ENCODE results near the gene XIRP1. TPM values are rescaled to one million over a fixed set of nuclear protein-coding genes. Genes with fewer than 3 reads are reported as not detected.

Gene XIRP1
- total RNA-seq, 1 donor from 2014 or later = 3.0 TPM

- Mint-ChIP-seq H3K27me3 (ENCODE audit: insufficient read depth) (peaks cover 1% of the 10 kb centered on the region), H3K4me3 (no peak overlapping the region), H3K27ac (no peak overlapping the region), H3K4me1 (ENCODE audit: low read depth) (peaks cover 24% of the 10 kb centered on the region), H3K36me3 (ENCODE audit: low read depth) (peaks cover 2% of the 10 kb centered on the region), H3K9me3 (peaks cover 4% of the 10 kb centered on the region)
- no peak for DNase-seq (ENCODE audit: low spot score)
- intact Hi-C loops (cut with micrococcal nuclease) = loop anchor here (1.0 kb wide), 1 partner anchor 10 kb away; no protein-coding TSS in a partner anchor
These were observed 25.4 kb downstream of the XIRP1 start for GRCh38 chr3:39166932-39167532.

GRCh38 chr3:39166134-39166710, 26.2 kb downstream of the XIRP1 start:
- intact Hi-C loops (cut with micrococcal nuclease) = no loop called here
- peaks cover 2% of the 10 kb centered on the region for H3K36me3 Mint-ChIP-seq (ENCODE audit: low read depth)
- no peak overlapping the region for H3K4me3 Mint-ChIP-seq
- peaks cover 4% of the 10 kb centered on the region for H3K9me3 Mint-ChIP-seq
- H3K27me3 Mint-ChIP-seq (ENCODE audit: insufficient read depth) = peaks cover 1% of the 10 kb centered on the region
- H3K27ac Mint-ChIP-seq = no peak overlapping the region
- H3K4me1 Mint-ChIP-seq (ENCODE audit: low read depth) = peaks cover 20% of the 10 kb centered on the region
- DNase-seq (ENCODE audit: low spot score) = no peak

- DNase-seq (ENCODE audit: low spot score) = no peak
- H3K27me3 Mint-ChIP-seq (ENCODE audit: insufficient read depth) = peaks cover 1% of the 10 kb centered on the region
- H3K27ac Mint-ChIP-seq = no peak overlapping the region
- H3K36me3 Mint-ChIP-seq (ENCODE audit: low read depth) = peaks cover 2% of the 10 kb centered on the region
- H3K4me1 Mint-ChIP-seq (ENCODE audit: low read depth) = peaks cover 20% of the 10 kb centered on the region
- H3K4me3 Mint-ChIP-seq = no peak overlapping the region
- intact Hi-C loops (cut with micrococcal nuclease) = no loop called here
- peaks cover 4% of the 10 kb centered on the region for H3K9me3 Mint-ChIP-seq
These were observed 26.9 kb downstream of the XIRP1 start for GRCh38 chr3:39165518-39165917.

GRCh38 chr3:39164414-39164813, 28.0 kb downstream of the XIRP1 start:
- H3K27ac Mint-ChIP-seq = peak overlapping the region; percentile 33
- peaks cover 7% of the 10 kb centered on the region for H3K27me3 Mint-ChIP-seq (ENCODE audit: insufficient read depth)
- H3K4me1 Mint-ChIP-seq (ENCODE audit: low read depth) = peaks cover 20% of the 10 kb centered on the region
- H3K36me3 Mint-ChIP-seq (ENCODE audit: low read depth) = peaks cover 2% of the 10 kb centered on the region
- intact Hi-C loops (cut with micrococcal nuclease) = no loop called here
- H3K9me3 Mint-ChIP-seq = peaks cover 4% of the 10 kb centered on the region
- no peak overlapping the region for H3K4me3 Mint-ChIP-seq
- DNase-seq (ENCODE audit: low spot score) = no peak

GRCh38 chr3:39158148-39158715, 34.2 kb downstream of the XIRP1 start:
- Mint-ChIP-seq H3K4me3 (no peak overlapping the region), H3K4me1 (ENCODE audit: low read depth) (peaks cover 12% of the 10 kb centered on the region), H3K9me3 (peaks cover under 1% of the 10 kb centered on the region), H3K36me3 (ENCODE audit: low read depth) (peaks cover under 1% of the 10 kb centered on the region), H3K27ac (no peak overlapping the region), H3K27me3 (ENCODE audit: insufficient read depth) (peaks cover 16% of the 10 kb centered on the region)
- intact Hi-C loops (cut with micrococcal nuclease) = no loop called here
- no peak for DNase-seq (ENCODE audit: low spot score)

GRCh38 chr3:39157359-39157758, 35.0 kb downstream of the XIRP1 start:
- Mint-ChIP-seq H3K4me3 (no peak overlapping the region), H3K36me3 (ENCODE audit: low read depth) (peaks cover 3% of the 10 kb centered on the region), H3K27ac (no peak overlapping the region), H3K9me3 (no peaks in the 10 kb centered on the region), H3K4me1 (ENCODE audit: low read depth) (peaks cover 16% of the 10 kb centered on the region), H3K27me3 (ENCODE audit: insufficient read depth) (peaks cover 16% of the 10 kb centered on the region)
- intact Hi-C loops (cut with micrococcal nuclease) = no loop called here
- DNase-seq (ENCODE audit: low spot score) = no peak

- Mint-ChIP-seq H3K4me3 (no peak overlapping the region), H3K9me3 (no peaks in the 10 kb centered on the region)
These were observed 36.0 kb downstream of the XIRP1 start for GRCh38 chr3:39156421-39156820.

GRCh38 chr3:39154280-39155021, 37.9 kb downstream of the XIRP1 start:
- H3K27me3 Mint-ChIP-seq (ENCODE audit: insufficient read depth) = peaks cover 10% of the 10 kb centered on the region
- intact Hi-C loops (cut with micrococcal nuclease) = no loop called here
- peaks cover 20% of the 10 kb centered on the region for H3K36me3 Mint-ChIP-seq (ENCODE audit: low read depth)
- no peaks in the 10 kb centered on the region for H3K9me3 Mint-ChIP-seq
- H3K27ac Mint-ChIP-seq = peak overlapping the region; percentile 90
- H3K4me1 Mint-ChIP-seq (ENCODE audit: low read depth) = peaks cover 44% of the 10 kb centered on the region
- peak overlapping the region; percentile 82 for H3K4me3 Mint-ChIP-seq
- DNase-seq (ENCODE audit: low spot score) = no peak

More at GRCh38 chr3:39156421-39156820, 36.0 kb downstream of the XIRP1 start:
- H3K27ac Mint-ChIP-seq = no peak overlapping the region
- peaks cover 25% of the 10 kb centered on the region for H3K4me1 Mint-ChIP-seq (ENCODE audit: low read depth)
- H3K27me3 Mint-ChIP-seq (ENCODE audit: insufficient read depth) = peaks cover 16% of the 10 kb centered on the region
- no peak for DNase-seq (ENCODE audit: low spot score)
- intact Hi-C loops (cut with micrococcal nuclease) = no loop called here
- peaks cover 5% of the 10 kb centered on the region for H3K36me3 Mint-ChIP-seq (ENCODE audit: low read depth)

GRCh38 chr3:39153977-39154279, 38.5 kb downstream of the XIRP1 start:
- H3K4me3 Mint-ChIP-seq = peak overlapping the region; percentile 82
- H3K36me3 Mint-ChIP-seq (ENCODE audit: low read depth) = peaks cover 23% of the 10 kb centered on the region
- intact Hi-C loops (cut with micrococcal nuclease) = no loop called here

GRCh38 chr3:39150803-39151631, 41.4 kb downstream of the XIRP1 start:
- intact Hi-C loops (cut with micrococcal nuclease) = loop anchor here (1.0 kb wide), 3 partner anchors 44 to 137 kb away; partner anchors contain the start of genes GORASP1 and TTC21A

More at GRCh38 chr3:39153977-39154279, 38.5 kb downstream of the XIRP1 start:
- Mint-ChIP-seq H3K27ac (peak overlapping the region; percentile 90), H3K27me3 (ENCODE audit: insufficient read depth) (peaks cover 6% of the 10 kb centered on the region), H3K9me3 (no peaks in the 10 kb centered on the region), H3K4me1 (ENCODE audit: low read depth) (peaks cover 50% of the 10 kb centered on the region)
- no peak for DNase-seq (ENCODE audit: low spot score)

GRCh38 chr3:39150148-39150802, 42.1 kb downstream of the XIRP1 start:
- Mint-ChIP-seq H3K27me3 (ENCODE audit: insufficient read depth) (peaks cover 3% of the 10 kb centered on the region), H3K4me1 (ENCODE audit: low read depth) (peaks cover 76% of the 10 kb centered on the region), H3K27ac (peak overlapping the region; percentile 97), H3K4me3 (peak overlapping the region; percentile 94), H3K36me3 (ENCODE audit: low read depth) (peaks cover 52% of the 10 kb centered on the region), H3K9me3 (no peaks in the 10 kb centered on the region)
- intact Hi-C loops (cut with micrococcal nuclease) = no loop called here
- no peak for DNase-seq (ENCODE audit: low spot score)

More at GRCh38 chr3:39150803-39151631, 41.4 kb downstream of the XIRP1 start:
- Mint-ChIP-seq H3K9me3 (no peaks in the 10 kb centered on the region), H3K36me3 (ENCODE audit: low read depth) (peaks cover 47% of the 10 kb centered on the region), H3K27me3 (ENCODE audit: insufficient read depth) (peaks cover 3% of the 10 kb centered on the region), H3K4me1 (ENCODE audit: low read depth) (peaks cover 78% of the 10 kb centered on the region), H3K27ac (peak overlapping the region; percentile 97), H3K4me3 (peak overlapping the region; percentile 94)
- peak; percentile 27 for DNase-seq (ENCODE audit: low spot score)

Measured in activated T-helper 1 cell treated with anti-CD3 and anti-CD28 coated beads, Interleukin-12 subunit alpha, Interleukin-12 subunit beta, Interleukin-2, Interleukin-4 antibody, amounts not matched to agents 30 ng/mL and 10 ng/mL and 1 ng/mL, durations not matched to agents 14 hours and 24 hours and 36 hours (primary cell).